Measurements from ENCODE around the gene CAPN12.

The CAPN12 gene

GRCh38 chr19:38721496-38721895 lies 22.8 kb downstream of the CAPN12 start:
- DNase-seq (ENCODE audit: low read depth) = no peak
- TF ChIP-seq CTCF (IDR thresholded peaks at IDR 0.05; ENCODE audit: control insufficient read depth, extremely low read depth, insufficient read depth) = no peak
- no peak overlapping the region for H3K4me3 ChIP-seq (ENCODE audit: low read depth, low read length)

- H3K4me3 ChIP-seq (ENCODE audit: low read depth, low read length) = no peak overlapping the region
- no peak for DNase-seq (ENCODE audit: low read depth)
- no peak for TF ChIP-seq CTCF (IDR thresholded peaks at IDR 0.05; ENCODE audit: control insufficient read depth, extremely low read depth, insufficient read depth)
Measured at GRCh38 chr19:38720559-38721236, 23.6 kb downstream of the CAPN12 start.

- DNase-seq (ENCODE audit: low read depth) = no peak
- no peak for TF ChIP-seq CTCF (IDR thresholded peaks at IDR 0.05; ENCODE audit: control insufficient read depth, extremely low read depth, insufficient read depth)
- no peak overlapping the region for H3K4me3 ChIP-seq (ENCODE audit: low read depth, low read length)
Measured at GRCh38 chr19:38719761-38720558, 24.3 kb downstream of the CAPN12 start.

- no peak overlapping the region for H3K4me3 ChIP-seq (ENCODE audit: low read depth, low read length)
- TF ChIP-seq CTCF (IDR thresholded peaks at IDR 0.05; ENCODE audit: control insufficient read depth, extremely low read depth, insufficient read depth) = no peak
- DNase-seq (ENCODE audit: low read depth) = no peak
Measured at GRCh38 chr19:38718747-38719543, 25.3 kb downstream of the CAPN12 start.

- H3K4me3 ChIP-seq (ENCODE audit: low read depth, low read length) = no peak overlapping the region
- no peak for TF ChIP-seq CTCF (IDR thresholded peaks at IDR 0.05; ENCODE audit: control insufficient read depth, extremely low read depth, insufficient read depth)
- DNase-seq (ENCODE audit: low read depth) = no peak
Measured at GRCh38 chr19:38717855-38718254, 26.4 kb downstream of the CAPN12 start.

GRCh38 chr19:38717051-38717450 lies 27.2 kb downstream of the CAPN12 start:
- no peak for DNase-seq (ENCODE audit: low read depth)
- H3K4me3 ChIP-seq (ENCODE audit: low read depth, low read length) = no peak overlapping the region
- no peak for TF ChIP-seq CTCF (IDR thresholded peaks at IDR 0.05; ENCODE audit: control insufficient read depth, extremely low read depth, insufficient read depth)
